A549 treated with AZD9567 at 1 μM for 4 hours (cell line): ENCODE measurements around the gene NKX3-2. TPM values are rescaled to one million over a fixed set of nuclear protein-coding genes. Genes with fewer than 3 reads are reported as not detected.

Source experiments
- total RNA-seq: library from RNA; stranded (reverse); fragments of 200-300 nt; extraction: Qiagen RNA extraction; gene quantifications from 5 replicates; pipeline ENCODE4 v1.2.3, GENCODE V29; 2022; ENCODE audit not compliant: insufficient read depth

NKX3-2 gene
- total RNA-seq: 0.05 to 0.12 TPM (median 0.10 TPM) in 4 of 5 replicates, not detected in the other

GRCh38 chr4:13543839-13544605 is at the start of gene NKX3-2:
Gene NKX3-2 (minus strand): TSS chr4:13544508. CDS start chr4:13544414, 94 bp downstream.

Other genes starting within 250 kb of the NKX3-2 start
- gene RAB28, start 60.2 kb downstream of the NKX3-2 start, total RNA-seq: 5.3 to 9.8 TPM (median 9.0 TPM) in 5 replicates
- 13.8 to 17.9 TPM (median 14.5 TPM) in 5 replicates for gene BOD1L1, start 83.2 kb upstream of the NKX3-2 start, total RNA-seq